Endometrial microvascular endothelial cells (primary cell): Measurements from ENCODE around the gene APAF1. TPM values are rescaled to one million over a fixed set of nuclear protein-coding genes. Genes with fewer than 3 reads are reported as not detected.

Experiments used
- in situ Hi-C: cut with HindIII; loops from 2 replicates; pipeline ENCODE4 v1.10.0; 2017; ENCODE audit warnings: low sequenced_read_pairs, low pct_unique_long_range_greater_than_20kb; ENCODE audit errors: inconsistent ontology term
- total RNA-seq: library from RNA; depleted of rRNA; stranded (reverse); fragments of >200 nt; gene quantifications from one replicate; pipeline ENCODE4 v1.2.3, GENCODE V29; 2015; ENCODE audit errors: inconsistent ontology term

The APAF1 gene
- total RNA-seq, 1 donor from 2014 or later: 13.8 TPM

DNA sequence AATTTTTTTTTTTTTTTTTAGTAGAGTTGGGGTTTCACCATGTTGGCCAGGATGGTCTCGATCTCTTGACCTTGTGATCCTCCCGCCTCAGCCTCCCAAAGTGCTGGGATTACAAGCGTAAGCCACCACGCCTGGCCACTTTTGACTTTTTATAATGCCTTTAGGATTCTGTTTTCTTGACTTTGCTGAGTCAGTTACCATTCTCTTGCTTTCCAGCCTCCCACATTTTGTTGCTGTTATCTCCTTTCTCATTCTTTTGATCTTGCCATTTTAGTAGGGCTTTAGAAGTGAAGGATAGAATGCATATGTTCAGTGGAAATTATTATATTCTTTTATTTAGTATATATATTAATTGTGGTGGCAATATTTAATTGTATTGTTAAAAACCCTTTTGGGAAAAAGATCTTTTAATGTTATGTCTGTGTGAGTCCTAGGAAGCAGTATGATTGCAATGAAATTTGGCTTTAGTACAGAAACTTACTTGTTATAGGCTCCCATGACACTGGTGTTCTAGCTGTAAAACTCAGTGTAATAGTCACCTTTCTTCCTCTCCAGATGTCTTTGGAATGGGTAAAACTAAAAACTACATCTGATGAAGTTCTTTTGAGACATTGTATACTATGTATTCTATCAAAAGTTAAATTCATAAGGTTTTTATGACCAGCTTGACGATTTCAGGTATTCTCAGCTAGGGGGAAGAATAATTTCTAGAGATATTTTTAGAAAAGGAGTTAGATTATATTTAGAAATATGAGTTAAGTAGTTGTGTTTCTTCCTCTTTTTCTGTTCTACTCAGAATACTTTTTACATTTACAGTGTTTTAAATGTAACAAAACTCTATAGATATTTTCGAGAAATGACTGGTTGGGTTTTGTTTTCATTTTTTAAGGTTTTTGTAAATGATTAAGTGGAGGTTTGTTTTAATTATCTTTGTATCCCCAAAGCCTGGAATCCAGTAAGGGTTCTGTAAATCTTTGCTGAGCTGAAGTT lies 74.7 kb downstream of the APAF1 start:
- in situ Hi-C loops: no loop called here

DNA sequence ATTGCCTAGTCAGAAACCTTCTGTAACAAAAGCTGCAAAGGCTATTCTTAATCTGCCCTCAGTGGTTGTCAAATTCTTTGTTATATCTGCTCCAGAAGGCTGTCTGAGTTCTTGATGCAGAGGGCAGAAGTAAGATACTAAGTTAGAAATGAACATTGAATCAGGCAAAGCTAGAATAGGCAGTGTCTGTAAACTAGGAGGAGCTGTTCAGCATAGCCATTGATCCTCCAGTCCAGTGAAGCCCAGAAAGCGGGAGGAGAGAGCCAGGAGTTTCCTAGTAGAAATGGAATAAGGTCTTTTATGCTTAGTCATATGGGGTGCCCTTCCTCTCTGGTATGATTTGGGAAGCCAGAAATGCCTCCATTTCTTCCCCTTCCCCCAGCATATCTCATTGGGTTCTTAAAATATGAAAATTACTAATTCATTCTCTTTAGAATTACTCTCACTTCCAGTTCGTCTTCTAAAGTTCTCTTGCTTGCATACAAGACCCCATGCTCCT lies 76.2 kb downstream of the APAF1 start:
- in situ Hi-C loops: no loop called here

DNA sequence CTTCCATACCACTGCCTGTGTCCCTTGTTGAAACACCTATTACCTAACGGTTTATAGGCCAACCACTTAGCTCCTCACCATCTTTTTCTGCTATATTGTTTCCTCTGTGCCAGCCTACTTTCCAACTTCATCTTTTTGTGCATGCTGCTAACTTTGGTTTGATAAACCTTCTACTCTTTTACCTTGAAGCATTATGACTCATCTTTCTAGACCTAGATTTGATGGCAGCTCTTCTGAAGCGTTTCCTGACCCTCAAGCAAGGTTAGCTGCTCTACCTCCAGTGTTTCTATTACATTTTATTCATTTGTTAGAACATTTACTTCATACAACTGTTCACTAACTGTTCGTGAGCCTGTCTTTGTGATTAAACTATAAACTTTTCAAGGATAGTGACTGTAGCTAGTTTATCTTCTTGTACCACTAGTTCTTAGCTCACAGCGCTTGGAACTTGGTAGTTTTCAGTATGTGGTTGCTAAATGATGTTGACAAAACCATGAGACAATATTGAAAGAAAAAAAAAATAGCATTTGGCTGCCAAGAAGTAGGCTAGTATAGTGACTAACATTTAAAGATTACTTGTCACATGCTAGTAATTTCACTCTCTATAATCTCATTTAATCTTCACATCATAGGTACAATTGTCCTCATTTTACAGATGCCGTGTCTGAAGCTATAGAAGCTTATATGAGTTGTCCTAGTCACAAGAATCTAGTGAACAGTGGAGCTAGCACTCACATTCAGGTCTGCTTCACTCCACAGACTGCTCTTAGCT lies 79.5 kb downstream of the APAF1 start:
- in situ Hi-C loops: no loop called here

DNA sequence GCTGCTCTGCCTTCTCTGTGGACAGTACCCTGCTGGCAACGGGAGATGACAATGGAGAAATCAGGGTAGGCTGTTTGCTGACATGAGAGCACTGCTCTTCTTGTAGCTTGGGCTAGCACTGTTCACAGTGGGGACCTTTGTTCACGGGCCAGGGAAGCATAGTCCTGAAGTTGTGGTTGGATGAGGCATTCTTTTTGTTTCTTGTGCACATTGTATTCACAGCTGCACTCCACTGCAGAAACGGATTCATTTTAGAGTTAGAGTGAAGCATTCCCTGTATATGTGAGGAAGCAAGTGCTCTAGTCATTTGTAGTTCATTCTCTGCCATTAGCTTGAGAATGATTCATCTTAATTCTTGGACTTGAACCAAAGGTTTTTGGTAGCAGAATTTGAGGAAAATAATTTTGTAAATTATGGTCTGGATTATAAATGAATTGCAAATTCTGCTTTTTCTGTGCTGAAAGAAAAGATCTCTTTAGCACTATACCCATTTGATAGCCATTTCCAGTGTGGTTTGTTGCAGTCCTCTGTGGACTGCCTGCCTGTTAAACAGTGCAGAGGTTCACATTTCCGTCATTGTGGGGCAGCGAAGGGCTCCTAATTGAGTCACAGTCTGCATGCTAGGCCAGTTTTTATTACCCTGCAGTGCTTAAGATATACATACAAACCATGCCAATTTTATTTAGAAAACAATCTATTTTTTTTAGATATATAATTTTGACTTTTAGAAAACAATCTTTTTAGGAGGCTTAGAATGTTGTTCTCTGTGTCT lies 80.6 kb downstream of the APAF1 start:
- in situ Hi-C loops: no loop called here

DNA sequence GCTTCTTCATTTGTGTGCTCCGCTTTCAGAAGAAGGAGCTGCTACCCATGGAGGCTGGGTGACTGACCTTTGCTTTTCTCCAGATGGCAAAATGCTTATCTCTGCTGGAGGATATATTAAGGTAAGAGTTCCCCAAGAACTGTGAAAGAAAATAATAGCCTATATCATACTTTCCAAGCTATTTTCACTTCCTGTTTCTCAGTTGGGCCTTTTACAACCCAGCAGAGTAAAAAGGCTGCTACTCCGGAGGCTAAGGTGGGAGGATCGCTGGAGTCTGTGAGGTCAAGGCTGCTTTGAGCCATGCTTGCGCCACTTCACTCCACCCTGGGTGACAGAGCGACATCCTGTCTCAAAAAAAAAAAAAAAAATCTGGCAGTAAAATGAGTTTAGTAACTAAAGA lies 82.1 kb downstream of the APAF1 start:
- in situ Hi-C loops: no loop called here

DNA sequence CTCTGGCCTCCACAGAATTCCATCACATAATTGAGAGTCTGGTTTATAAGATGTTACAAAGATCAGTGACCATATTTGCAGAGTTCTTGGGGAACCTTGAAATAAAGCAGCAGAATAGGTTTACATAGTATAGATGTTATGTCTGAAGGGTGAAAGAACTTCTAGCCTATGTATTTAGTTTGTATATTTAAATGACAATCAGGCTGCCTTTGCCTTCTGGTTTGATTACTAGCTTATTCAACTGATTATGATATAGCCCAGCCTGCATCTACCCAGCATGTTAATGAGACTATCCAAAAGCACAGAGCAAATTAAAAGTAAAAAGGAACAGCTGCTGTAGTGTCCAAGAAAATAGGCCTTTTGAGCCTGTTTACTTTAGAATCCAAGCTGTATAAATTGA lies 85.3 kb downstream of the APAF1 start:
- in situ Hi-C loops: no loop called here

DNA sequence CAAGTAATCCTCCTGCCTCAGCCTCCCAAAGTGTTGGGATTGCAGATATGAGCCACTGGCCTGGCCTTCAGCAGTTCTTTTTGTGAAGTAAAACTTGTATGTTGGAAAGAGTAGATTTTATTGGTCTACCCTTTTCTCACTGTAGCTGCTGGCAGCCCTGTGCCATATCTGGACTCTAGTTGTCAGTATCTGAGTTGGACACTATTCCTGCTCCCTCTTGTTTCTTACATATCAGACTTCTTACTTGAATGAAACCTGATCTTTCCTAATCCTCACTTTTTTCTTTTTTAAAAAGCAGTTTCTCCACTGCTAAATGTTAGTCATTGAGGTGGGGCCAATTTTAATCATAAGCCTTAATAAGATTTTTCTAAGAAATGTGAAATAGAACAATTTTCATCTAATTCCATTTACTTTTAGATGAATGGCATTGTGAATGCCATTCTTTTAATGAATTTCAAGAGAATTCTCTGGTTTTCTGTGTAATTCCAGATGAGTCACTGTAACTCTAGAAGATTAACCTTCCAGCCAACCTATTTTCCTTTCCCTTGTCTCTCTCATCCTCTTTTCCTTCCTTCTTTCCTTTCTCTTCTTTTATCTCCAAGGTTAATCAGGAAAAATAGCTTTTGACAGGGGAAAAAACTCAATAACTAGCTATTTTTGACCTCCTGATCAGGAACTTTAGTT lies 88.7 kb downstream of the APAF1 start:
- in situ Hi-C loops: no loop called here

DNA sequence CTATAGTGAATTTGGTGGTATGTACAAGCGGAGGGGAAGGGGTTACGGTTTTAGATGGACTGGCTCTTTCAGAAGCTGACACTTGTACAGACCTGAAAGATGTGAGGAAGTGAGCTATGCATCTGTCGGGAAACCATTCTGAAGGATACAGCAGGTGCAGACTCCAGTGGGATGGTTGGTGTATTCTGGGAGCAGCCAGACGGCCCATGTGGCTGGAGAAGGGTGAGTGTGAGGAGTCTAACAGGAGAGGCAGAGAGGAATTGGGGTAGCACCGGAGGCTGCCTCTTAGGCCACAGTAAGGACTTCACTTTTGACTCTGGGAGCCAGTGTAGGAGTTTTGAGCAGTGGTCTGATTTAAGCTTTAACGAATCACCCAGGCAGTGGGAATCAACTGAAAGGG lies 90.7 kb downstream of the APAF1 start:
- in situ Hi-C loops: no loop called here

DNA sequence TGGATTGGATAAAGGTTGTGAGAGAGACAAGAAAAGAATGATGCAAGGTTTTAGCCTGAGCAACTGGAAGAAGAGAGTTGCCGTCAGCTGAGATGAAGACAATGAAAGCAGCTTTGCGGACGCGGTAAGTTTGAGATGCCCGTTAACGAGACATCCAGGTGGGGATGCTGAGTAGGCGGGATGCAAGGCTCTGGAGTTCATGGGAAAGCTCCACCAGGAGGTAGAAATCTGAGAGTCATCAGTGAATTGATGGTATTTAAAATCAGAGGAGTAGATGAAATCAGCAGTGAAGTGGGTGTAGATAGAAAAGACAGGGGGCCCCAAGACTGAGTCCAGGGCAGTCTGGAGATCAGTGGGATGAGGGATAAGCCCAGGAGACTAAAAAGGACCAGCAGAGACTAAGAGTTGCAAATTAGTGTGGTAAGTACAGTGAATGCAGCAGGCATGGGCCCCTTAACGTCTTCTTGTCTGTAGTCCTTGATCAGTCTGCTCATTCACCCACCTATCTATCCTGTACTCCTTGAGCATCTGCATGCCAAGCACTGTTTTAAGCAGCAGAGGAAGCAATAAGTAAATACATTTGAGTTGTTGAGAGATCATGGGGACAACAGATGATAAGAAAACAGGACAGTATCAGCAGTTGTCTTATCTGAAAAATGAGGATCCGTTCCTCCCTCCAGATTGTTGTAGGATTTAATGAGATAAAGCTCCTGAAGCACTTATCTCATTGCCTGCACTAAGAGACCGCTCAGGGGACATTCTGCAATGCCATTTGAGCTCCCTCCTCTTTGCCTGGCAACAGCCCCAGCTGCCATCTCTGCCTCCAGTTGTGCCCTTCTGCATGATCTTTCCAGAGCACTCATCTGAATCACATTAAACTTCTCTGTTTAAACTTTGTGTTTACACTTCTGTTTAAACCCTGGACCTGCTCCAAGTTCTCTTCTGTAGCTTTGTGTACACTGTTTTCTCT lies 91.5 kb downstream of the APAF1 start:
- in situ Hi-C loops: no loop called here

DNA sequence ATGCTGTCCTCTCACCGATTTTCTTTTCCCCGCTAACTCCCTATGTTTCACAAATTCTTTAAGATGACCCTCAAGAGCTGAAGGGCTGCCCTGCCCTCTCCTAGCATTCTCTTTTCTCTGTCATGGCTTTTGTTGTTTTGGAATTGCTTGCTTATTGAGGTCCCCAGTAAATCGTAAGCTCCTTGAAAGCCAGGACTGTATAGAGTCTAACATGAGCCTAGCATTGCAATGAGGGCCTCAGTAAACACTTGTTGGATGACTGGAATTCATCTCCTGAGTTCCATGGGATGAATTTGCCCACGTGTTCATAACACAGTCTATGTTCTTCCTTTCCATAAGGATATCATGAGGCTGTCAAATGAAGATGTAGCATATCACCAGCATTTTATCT lies 92.2 kb downstream of the APAF1 start:
- in situ Hi-C loops: no loop called here

DNA sequence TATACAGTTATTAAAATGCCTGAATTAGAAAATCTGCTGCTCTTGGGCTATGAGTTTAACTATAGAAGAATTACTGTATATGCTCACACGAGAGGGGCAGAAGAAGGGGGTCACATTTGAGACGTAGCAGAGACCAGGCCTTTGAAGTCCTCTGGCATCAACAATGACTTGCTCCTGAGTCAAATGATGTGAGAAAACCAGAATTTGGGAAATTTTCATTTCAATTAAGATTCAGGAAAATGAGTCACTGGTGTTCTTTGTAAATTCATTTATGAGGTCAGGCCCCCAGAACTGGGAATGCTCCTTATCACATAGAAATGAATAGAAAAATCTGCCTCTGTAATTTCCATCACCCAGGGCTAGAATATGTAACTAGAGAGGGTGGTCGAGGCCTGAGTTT lies 92.9 kb downstream of the APAF1 start:
- in situ Hi-C loops: no loop called here

DNA sequence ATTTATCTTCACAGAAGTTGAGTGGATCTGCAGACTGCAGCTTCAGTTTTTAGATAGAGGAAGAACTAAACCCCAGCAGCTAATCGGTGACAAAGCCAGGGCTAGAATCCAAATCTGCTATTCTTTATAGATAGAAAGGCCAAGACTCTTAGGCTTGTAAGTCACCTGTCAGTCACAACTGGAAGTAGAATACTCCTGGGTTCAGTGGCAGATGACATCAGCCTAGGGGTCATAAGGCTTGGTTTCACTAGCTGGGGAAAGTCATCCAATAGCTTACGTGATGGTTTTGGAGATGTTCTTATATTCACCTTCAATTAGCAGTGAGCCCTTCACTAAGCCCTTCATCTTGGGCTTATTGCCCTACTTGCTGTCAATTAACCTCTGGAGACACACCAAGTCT lies 93.4 kb downstream of the APAF1 start:
- in situ Hi-C loops: no loop called here

DNA sequence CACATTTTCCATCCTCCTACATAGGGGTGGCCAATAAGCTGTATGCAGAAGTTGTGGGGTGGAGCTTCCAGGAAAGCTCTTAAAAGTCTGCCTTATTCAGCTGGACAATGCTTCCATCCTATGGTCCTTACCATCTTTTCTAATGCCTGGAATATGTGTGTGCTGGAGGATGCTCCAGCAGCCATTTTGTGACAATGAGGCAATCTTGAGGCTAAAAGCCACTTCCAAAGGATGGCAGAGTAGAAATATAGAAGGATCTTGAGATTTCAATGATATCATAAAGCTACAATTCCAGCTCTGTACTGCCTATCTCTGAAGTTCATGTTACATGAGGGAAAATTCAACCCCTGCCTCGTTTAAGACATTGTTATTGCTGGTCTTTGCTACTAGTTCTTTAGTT lies 95.7 kb downstream of the APAF1 start:
- in situ Hi-C loops: no loop called here

DNA sequence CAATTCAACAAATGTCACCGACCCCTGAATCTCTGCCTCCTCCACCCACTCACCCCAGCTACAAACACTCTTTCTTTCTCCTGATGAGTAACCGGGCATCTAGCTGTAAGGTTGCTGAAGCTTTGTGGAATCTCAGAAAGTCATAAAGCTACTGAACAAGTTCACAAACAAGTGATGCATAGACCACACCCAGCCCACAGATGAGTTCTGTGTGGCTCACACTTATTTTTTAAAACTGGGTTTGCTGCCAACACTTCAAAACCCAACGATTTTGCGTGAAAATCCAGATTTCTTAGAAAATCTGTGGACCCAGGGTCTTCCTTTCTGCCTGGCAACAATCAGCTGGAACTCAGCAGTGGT lies 96.1 kb downstream of the APAF1 start:
- in situ Hi-C loops: no loop called here

DNA sequence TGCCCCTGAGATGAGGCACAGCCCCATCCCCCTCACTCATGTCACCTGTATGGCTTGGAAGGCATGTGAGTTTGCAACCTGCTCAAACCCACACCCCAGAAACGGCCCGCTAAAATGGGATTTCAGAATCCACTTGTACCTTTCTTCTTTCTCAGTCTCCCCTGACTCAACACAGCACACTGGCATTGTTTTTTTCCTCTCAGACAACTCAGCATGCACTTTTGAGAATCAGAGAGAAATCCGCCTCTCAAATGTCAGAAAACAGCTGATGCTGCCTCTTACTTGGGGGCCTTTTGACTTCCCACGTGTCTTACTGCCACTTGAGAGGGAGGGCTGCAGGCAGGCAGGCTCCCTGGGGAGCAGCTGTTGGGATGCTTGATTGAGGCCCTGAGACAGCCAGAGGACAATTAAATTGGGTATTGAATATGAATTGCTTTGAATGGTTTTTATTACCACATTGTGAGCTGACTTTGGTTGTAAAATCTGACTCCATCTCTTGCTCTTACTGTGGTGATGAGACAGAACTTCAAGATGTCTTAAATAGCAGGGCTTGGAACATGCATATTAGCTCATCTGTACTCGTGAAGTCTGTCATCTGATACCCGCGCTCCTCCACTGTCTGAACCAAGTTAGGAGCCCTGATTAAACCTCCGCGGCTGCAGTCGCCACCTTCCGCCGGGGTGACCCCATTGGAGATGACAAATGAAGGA lies 96.6 kb downstream of the APAF1 start:
- in situ Hi-C loops: no loop called here

DNA sequence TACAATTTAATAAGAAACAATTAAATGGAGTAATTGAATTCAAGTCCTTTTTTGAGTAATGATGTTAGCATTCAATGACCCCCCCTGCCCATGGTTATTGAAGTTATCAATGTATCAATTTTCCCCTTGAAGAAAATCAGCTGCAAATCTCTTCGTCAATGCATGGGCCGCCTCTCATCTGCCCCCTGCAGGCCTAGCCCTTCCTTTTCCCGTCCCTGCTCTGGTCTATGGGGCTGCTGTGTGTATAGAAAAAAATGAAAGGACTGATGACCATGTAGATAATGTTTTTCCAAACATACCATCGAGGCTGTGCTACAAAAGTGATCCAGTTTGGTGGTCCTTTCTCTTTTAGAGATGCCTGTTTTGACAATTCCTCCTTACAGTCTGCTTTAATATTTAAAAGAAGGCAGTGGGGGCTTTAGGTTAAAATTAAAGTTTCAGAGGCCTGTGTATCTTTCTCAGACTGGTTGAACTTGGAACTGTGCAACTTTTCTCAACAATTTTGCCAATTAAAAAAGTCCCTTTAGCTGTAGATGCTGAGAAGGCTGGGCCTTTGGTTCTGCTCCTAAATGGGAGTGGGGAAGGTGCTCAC lies 98.4 kb downstream of the APAF1 start:
- in situ Hi-C loops: no loop called here

DNA sequence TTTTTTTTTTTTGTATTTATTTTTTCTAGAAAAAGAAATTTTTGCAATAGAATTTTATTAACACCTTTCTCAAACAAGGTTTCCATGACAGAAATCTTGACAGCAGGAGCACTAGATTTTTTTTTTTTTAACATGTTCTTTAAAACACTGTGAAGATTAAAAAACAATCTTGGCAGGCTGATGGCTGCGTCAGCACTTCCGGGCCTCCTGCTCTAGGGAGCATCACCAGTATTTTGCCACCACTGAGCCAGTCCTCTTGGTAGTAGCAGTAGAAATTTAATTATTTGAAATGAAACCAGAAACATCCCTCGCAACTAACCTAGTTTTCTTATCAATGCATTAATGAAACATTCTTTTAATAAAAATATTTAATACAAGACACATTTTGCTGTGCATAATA lies 99.6 kb downstream of the APAF1 start:
- in situ Hi-C loops: no loop called here
